H1 (cell line): ENCODE measurements around the gene MMP11.

Source experiments
- EZH2 ChIP-seq: fragments of 200-600 bp; sonication (generic); IDR thresholded peaks from 2 replicates; pipeline ENCODE4 v1.7.1; 2012; ENCODE audit warnings: low read depth, mild to moderate bottlenecking, moderate library complexity, low read length, inconsistent platforms; ENCODE audit not compliant: severe bottlenecking
- RFX5 ChIP-seq: IDR thresholded peaks from 2 replicates; pipeline ENCODE4 v1.6.1; 2011; ENCODE audit warnings: low read depth, low read length, improper control_type of control experiment, borderline replicate concordance
- TF ChIP-seq, protein P1 (sequence below), 3 experiments: IDR thresholded peaks; 1 replicate in 2 of 3; 2 replicates in 1 of 3; pipeline versions ENCODE4 v1.5.1 to v1.6.1; 2011; ENCODE audit warnings: low read length in 3 of 3, mild to moderate bottlenecking in 3 of 3, inconsistent platforms in 2 of 3, low read depth in 1 of 3, moderate library complexity in 1 of 3; ENCODE audit not compliant: insufficient read depth in 1 of 3; ENCODE audit errors: control extremely low read depth in 1 of 3

DNA sequence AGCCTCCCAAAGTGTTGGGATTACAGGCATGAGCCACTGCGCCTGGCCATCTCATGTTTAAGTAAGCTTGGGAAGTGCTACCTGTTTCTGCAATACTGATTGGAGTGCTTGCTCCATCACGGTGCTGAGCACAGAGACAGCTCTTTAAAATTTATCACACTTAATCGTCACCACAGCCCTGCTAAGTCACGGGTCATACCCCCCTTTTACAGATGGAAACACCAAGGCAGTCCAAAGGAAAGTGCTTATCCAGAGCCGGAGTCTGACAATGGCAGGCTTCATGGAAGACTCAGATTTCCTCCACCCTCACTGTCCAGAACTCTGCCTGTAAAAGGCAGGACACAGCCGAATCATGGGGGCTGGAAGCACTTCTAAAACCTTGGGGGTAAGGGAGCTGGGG is 12.6 kb upstream of the MMP11 start:
- TF ChIP-seq RFX5 (no peak), EZH2 (no peak)
- TF ChIP-seq, protein P1, sequence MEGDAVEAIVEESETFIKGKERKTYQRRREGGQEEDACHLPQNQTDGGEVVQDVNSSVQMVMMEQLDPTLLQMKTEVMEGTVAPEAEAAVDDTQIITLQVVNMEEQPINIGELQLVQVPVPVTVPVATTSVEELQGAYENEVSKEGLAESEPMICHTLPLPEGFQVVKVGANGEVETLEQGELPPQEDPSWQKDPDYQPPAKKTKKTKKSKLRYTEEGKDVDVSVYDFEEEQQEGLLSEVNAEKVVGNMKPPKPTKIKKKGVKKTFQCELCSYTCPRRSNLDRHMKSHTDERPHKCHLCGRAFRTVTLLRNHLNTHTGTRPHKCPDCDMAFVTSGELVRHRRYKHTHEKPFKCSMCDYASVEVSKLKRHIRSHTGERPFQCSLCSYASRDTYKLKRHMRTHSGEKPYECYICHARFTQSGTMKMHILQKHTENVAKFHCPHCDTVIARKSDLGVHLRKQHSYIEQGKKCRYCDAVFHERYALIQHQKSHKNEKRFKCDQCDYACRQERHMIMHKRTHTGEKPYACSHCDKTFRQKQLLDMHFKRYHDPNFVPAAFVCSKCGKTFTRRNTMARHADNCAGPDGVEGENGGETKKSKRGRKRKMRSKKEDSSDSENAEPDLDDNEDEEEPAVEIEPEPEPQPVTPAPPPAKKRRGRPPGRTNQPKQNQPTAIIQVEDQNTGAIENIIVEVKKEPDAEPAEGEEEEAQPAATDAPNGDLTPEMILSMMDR (IDR thresholded peaks at IDR 0.05; ENCODE audit: control extremely low read depth in 1 of 3, insufficient read depth in 1 of 3, low read depth in 1 of 3, low read length in 3 of 3): no peak
